Adrenal gland (tissue), 5 donors: ENCODE data around the gene HMGN5.

Source experiments
- CTCF ChIP-seq, 6 experiments: fragments of 450-650 bp in 4 of 6; fragments of 200-600 bp in 2 of 6; sonication (generic) in 1 of 6; IDR thresholded peaks; 1 replicate in 5 of 6; 2 replicates in 1 of 6; pipeline versions ENCODE4 v1.5.1 to v1.8.0; 2016 to 2021; ENCODE audit warnings: antibody characterized with exemption in 6 of 6, mild to moderate bottlenecking in 2 of 6, moderate library complexity in 1 of 6
- POLR2A ChIP-seq, 2 donors: fragments of 450-650 bp; IDR thresholded peaks; one replicate each; pipeline ENCODE4 v1.6.1; 2017; ENCODE audit warnings: antibody characterized with exemption in 2 of 2, mild to moderate bottlenecking in 2 of 2, moderate library complexity in 1 of 2
- donor health status: DM: no; HTN: no; CAD: no.

- TF ChIP-seq CTCF (IDR thresholded peaks at IDR 0.05): no peak
- no peak for TF ChIP-seq POLR2A (IDR thresholded peaks at IDR 0.05)
Observed at GRCh38 chrX:81229901-81230300, 28.2 kb upstream of the HMGN5 start.
